Smooth muscle cell (in vitro differentiated cells): Measurements from ENCODE around the gene MAP2. TPM values are rescaled to one million over a fixed set of nuclear protein-coding genes. Genes with fewer than 3 reads are reported as not detected.

Experiments used
- DNase-seq: peaks from one replicate; lab custom pipeline; 2025; ENCODE audit not compliant: unreplicated experiment; lab: John Stamatoyannopoulos, UW
- H2AFZ ChIP-seq: fragments of 200-600 bp; sonication (generic); 2 replicates; pipeline ENCODE4 v1.6.0; 2016; ENCODE audit warnings: antibody characterized with exemption, low read depth, mild to moderate bottlenecking
- H3F3A ChIP-seq: fragments of 200-600 bp; sonication (generic); 2 replicates; pipeline ENCODE4 v1.6.0; 2017; ENCODE audit warnings: antibody characterized with exemption, low read depth
- H3K27ac ChIP-seq: fragments of 200-600 bp; sonication (generic); 2 replicates; pipeline ENCODE4 v1.5.1; 2016; ENCODE audit warnings: low read depth, mild to moderate bottlenecking
- H3K27me3 ChIP-seq: fragments of 200-600 bp; sonication (generic); 2 replicates; pipeline ENCODE4 v1.6.1; 2016; ENCODE audit warnings: low read depth, mild to moderate bottlenecking
- H3K36me3 ChIP-seq: fragments of 200-600 bp; sonication (generic); 2 replicates; pipeline ENCODE4 v1.5.1; 2016; ENCODE audit warnings: low read depth
- H3K4me1 ChIP-seq: fragments of 200-600 bp; sonication (generic); 2 replicates; pipeline ENCODE4 v1.5.1; 2016; ENCODE audit warnings: low read depth
- H3K4me2 ChIP-seq: fragments of 200-600 bp; sonication (generic); 2 replicates; pipeline ENCODE4 v1.6.0; 2016; ENCODE audit warnings: mild to moderate bottlenecking
- H3K4me3 ChIP-seq: fragments of 200-600 bp; sonication (generic); 2 replicates; pipeline ENCODE4 v1.5.1; 2016; ENCODE audit warnings: mild to moderate bottlenecking
- H3K79me2 ChIP-seq: fragments of 200-600 bp; sonication (generic); 2 replicates; pipeline ENCODE4 v1.6.0; 2016; ENCODE audit warnings: low read depth, mild to moderate bottlenecking
- H3K9ac ChIP-seq: fragments of 200-600 bp; sonication (generic); 2 replicates; pipeline ENCODE4 v1.6.0; 2016; ENCODE audit warnings: low read depth
- H3K9me3 ChIP-seq: fragments of 200-600 bp; sonication (generic); replicated peaks from 2 replicates; pipeline ENCODE4 v1.5.1; 2016; ENCODE audit warnings: low read depth
- H4K20me1 ChIP-seq: fragments of 200-600 bp; sonication (generic); 2 replicates; pipeline ENCODE4 v1.6.0; 2016; ENCODE audit warnings: low read depth
- CTCF ChIP-seq: fragments of 200-600 bp; sonication (generic); IDR thresholded peaks from 2 replicates; pipeline ENCODE4 v1.5.1; 2017; ENCODE audit warnings: borderline replicate concordance, mild to moderate bottlenecking, antibody characterized with exemption; ENCODE audit not compliant: insufficient read depth, poor library complexity, severe bottlenecking
- WGBS: methylation state at CpG from one replicate; pipeline ENCODE4 v1.1.7; 2016; ENCODE audit warnings: low lambda C conversion rate; 5-methylcytosine and 5-hydroxymethylcytosine counted together
- polyA plus RNA-seq: library from polyadenylated mRNA; unstranded; fragments of >200 nt; fragmentation: Nextera tagmentation; extraction: Ambion mirVana; gene quantifications from 2 replicates; pipeline ENCODE4 v1.2.1, GENCODE V29; 2016
- total RNA-seq: library from RNA; depleted of rRNA; stranded (reverse); fragments of >200 nt; gene quantifications from 2 replicates; pipeline ENCODE4 v1.2.3, GENCODE V29; 2014

MAP2 gene
- total and polyA plus RNA-seq, 2 experiments from 2014 or later = 1.8 to 18.7 TPM

GRCh38 chr2:209388446-209389037 lies 35.3 kb upstream of the MAP2 start:
- WGBS = 88% methylated on average over 4 of the region's 4 CpGs
- TF ChIP-seq CTCF = no peak
- no peak overlapping the region for H3K4me2 ChIP-seq
- no peaks in the 10 kb centered on the region for H3K9me3 ChIP-seq
- no peak overlapping the region for H3K4me3 ChIP-seq
- H2AFZ ChIP-seq = no peak overlapping the region
- H3K9ac ChIP-seq = no peak overlapping the region
- no peaks in the 10 kb centered on the region for H3K27me3 ChIP-seq
- H3K79me2 ChIP-seq = no peaks in the 10 kb centered on the region
- no peaks in the 10 kb centered on the region for H4K20me1 ChIP-seq
- peaks cover 12% of the 10 kb centered on the region for H3K4me1 ChIP-seq
- DNase-seq = no peak
- no peaks in the 10 kb centered on the region for H3F3A ChIP-seq
- no peaks in the 10 kb centered on the region for H3K36me3 ChIP-seq
- H3K27ac ChIP-seq = no peak overlapping the region

- H2AFZ ChIP-seq = no peak overlapping the region
- no peak for TF ChIP-seq CTCF
- 58% methylated on average over 5 of the region's 5 CpGs for WGBS
- no peaks in the 10 kb centered on the region for H3F3A ChIP-seq
- H3K4me2 ChIP-seq = no peak overlapping the region
- peaks cover 12% of the 10 kb centered on the region for H3K4me1 ChIP-seq
- DNase-seq = no peak
- no peak overlapping the region for H3K27ac ChIP-seq
- no peaks in the 10 kb centered on the region for H3K27me3 ChIP-seq
- no peaks in the 10 kb centered on the region for H4K20me1 ChIP-seq
- no peaks in the 10 kb centered on the region for H3K36me3 ChIP-seq
- no peaks in the 10 kb centered on the region for H3K9me3 ChIP-seq
- no peak overlapping the region for H3K9ac ChIP-seq
- no peaks in the 10 kb centered on the region for H3K79me2 ChIP-seq
- H3K4me3 ChIP-seq = no peak overlapping the region
Observed at GRCh38 chr2:209389171-209389618, 34.7 kb upstream of the MAP2 start.

GRCh38 chr2:209390839-209391238 lies 33.0 kb upstream of the MAP2 start:
- no peaks in the 10 kb centered on the region for H3F3A ChIP-seq
- H3K36me3 ChIP-seq = no peaks in the 10 kb centered on the region
- H3K27me3 ChIP-seq = no peaks in the 10 kb centered on the region
- H4K20me1 ChIP-seq = no peaks in the 10 kb centered on the region
- H3K27ac ChIP-seq = no peak overlapping the region
- H3K9me3 ChIP-seq = no peaks in the 10 kb centered on the region
- H3K9ac ChIP-seq = no peak overlapping the region
- TF ChIP-seq CTCF = no peak
- no peak overlapping the region for H3K4me3 ChIP-seq
- no peak for DNase-seq
- peaks cover 12% of the 10 kb centered on the region for H3K4me1 ChIP-seq
- no peaks in the 10 kb centered on the region for H3K79me2 ChIP-seq
- H2AFZ ChIP-seq = no peak overlapping the region
- H3K4me2 ChIP-seq = no peak overlapping the region
- 77% methylated on average over 1 of the region's 1 CpG for WGBS

GRCh38 chr2:209391776-209392401 lies 32.0 kb upstream of the MAP2 start:
- Histone ChIP-seq H3K9ac (no peak overlapping the region), H2AFZ (no peak overlapping the region), H3F3A (no peaks in the 10 kb centered on the region), H3K27ac (no peak overlapping the region), H3K9me3 (no peaks in the 10 kb centered on the region), H3K4me3 (no peak overlapping the region), H3K27me3 (no peaks in the 10 kb centered on the region), H4K20me1 (no peaks in the 10 kb centered on the region), H3K36me3 (no peaks in the 10 kb centered on the region), H3K4me2 (no peak overlapping the region), H3K4me1 (peaks cover 12% of the 10 kb centered on the region), H3K79me2 (no peaks in the 10 kb centered on the region)
- TF ChIP-seq CTCF = no peak
- DNase-seq = no peak
- WGBS = 75% methylated on average over 3 of the region's 3 CpGs
